Measurements from ENCODE around the gene POU5F1.
"Not testable (repeated sequence)": the region's sequence is repeated elsewhere in the genome, so short reads cannot be mapped to it uniquely, and the experiment has no call there.

The POU5F1 gene

GRCh38 chr6:31190488-31190887 lies 20.0 kb upstream of the POU5F1 start:
- no peak for DNase-seq (ENCODE audit: low read depth, low spot score)

DNA sequence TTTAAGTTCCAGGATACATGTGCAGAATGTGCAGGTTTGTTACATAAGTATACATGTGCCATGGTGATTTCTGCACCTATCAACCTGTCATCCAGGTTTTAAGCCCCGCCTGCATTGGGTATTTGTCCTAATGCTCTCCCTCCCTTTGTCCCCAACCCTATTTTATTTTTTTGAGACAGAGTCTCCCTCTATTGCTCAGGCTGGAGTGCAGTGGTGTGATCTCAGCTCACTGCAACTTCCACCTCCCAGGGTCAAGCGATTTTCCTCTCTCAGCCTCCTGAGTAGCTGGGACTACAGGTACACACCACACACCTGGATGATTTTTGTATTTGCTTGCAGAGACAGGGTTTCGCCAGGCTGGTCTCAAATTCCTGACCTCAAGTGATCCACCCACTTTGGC lies 18.7 kb upstream of the POU5F1 start:
- not testable (repeated sequence) for DNase-seq (ENCODE audit: low read depth, low spot score)

DNA sequence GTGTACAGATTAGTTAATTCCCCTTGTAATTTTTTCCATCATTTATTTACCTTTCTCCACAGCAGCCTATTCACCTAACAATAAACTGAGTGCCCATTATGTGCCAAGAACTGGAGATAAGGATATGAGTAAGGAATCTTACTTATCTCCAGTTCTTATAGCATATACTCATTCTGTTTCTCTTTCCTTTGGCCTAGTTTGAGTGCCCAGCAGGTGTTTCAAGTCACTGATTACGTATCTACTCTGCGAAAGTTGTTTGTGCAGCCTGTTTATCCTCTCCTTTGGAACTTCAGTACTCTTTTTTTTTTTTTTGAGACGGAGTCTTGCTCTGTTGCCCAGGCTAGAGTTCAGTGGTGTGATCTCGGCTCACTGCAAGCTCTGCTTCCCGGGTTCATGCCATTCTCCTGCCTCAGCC lies 17.3 kb upstream of the POU5F1 start:
- DNase-seq (ENCODE audit: low read depth, low spot score) = no peak

DNA sequence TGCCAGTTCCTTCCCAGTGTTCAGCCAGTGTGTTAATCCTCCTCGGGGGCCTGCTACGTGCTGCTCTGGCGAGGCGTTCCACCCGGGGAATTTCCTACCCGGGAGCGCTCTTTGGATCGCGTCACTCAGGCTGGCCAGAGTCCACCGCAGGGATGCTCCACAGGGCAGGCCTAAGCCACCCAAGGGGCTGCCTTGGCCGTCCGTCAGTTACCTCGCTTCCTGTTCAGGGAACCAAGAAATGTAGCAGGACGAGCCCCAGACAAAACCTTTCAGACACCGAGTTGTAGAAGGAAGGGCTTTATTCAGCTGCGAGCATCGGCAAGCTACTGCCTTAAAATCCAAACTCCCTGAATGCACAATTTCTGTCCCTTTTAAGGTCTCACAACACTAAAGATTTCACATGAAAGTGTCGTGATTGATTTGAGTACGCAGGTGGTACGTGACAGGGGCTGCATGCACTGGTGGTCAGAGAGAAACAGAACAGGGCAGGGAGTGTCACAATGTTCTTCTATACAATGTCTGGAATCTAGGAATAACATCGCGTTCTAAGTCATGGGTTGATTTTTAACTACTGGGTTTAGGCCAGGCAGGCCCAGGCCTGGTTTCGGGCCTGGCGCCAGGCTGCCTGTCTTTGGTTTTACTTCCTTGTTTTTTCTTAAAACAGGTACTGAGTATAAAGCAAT lies 15.7 kb upstream of the POU5F1 start:
- DNase-seq (ENCODE audit: low read depth, low spot score) = no peak

GRCh38 chr6:31185695-31186051 lies 15.2 kb upstream of the POU5F1 start:
- not testable (repeated sequence) for DNase-seq (ENCODE audit: low read depth, low spot score)

- DNase-seq (ENCODE audit: low read depth, low spot score) = not testable (repeated sequence)
These were observed 13.4 kb upstream of the POU5F1 start for GRCh38 chr6:31183859-31184258.

- not testable (repeated sequence) for DNase-seq (ENCODE audit: low read depth, low spot score)
These were observed 12.8 kb upstream of the POU5F1 start for GRCh38 chr6:31183287-31183686.

GRCh38 chr6:31180500-31180899 lies 10.0 kb upstream of the POU5F1 start:
- DNase-seq (ENCODE audit: low read depth, low spot score) = no peak

- no peak for DNase-seq (ENCODE audit: low read depth, low spot score)
These were observed 9.4 kb upstream of the POU5F1 start for GRCh38 chr6:31179896-31180295.

- no peak for DNase-seq (ENCODE audit: low read depth, low spot score)
These were observed 8.5 kb upstream of the POU5F1 start for GRCh38 chr6:31179042-31179386.

GRCh38 chr6:31178143-31179041 lies 7.9 kb upstream of the POU5F1 start:
- DNase-seq (ENCODE audit: low read depth, low spot score) = no peak

DNA sequence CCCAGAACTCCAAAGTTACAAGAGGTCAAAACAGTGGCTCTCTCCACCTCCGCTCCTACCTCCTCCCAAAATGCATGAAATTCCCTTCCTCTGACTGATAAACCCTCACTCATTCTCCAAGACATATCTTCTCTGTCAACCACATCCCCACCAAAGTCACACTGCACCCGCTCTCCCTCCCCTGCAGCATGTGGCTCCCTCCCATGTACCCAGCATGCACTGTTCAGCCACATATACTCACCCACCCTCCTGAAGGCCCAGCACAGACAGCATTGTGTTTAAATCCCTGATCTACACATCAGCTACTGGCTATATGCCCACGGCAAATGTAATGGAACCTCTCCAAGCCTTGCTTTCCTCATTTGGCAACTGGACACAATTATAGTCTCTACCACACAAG lies 5.5 kb upstream of the POU5F1 start:
- no peak for DNase-seq (ENCODE audit: low read depth, low spot score)

GRCh38 chr6:31174378-31174777 lies 3.9 kb upstream of the POU5F1 start:
- no peak for DNase-seq (ENCODE audit: low read depth, low spot score)

DNA sequence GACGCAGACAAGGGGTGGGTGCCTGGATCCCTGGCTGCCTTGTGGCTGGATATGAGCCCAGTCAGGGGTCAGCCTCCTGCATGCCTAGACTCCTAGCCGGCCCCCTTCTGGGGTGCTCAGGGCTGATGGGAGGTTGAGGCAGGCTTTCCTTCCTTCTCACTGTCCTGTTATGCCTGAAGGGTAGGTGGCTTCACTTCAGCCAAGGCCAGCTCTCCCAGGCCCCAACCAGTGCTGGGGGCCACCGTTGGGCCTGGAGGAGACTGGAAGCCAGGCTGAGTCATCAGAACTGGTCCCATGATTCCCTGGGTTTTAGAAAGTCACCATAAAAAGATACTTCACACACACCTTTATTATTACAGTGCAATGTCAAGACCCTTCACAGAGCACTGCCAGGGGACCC lies 2.9 kb upstream of the POU5F1 start:
- no peak for DNase-seq (ENCODE audit: low read depth, low spot score)

GRCh38 chr6:31172973-31173384 lies 2.5 kb upstream of the POU5F1 start:
- DNase-seq (ENCODE audit: low read depth, low spot score) = no peak

DNA sequence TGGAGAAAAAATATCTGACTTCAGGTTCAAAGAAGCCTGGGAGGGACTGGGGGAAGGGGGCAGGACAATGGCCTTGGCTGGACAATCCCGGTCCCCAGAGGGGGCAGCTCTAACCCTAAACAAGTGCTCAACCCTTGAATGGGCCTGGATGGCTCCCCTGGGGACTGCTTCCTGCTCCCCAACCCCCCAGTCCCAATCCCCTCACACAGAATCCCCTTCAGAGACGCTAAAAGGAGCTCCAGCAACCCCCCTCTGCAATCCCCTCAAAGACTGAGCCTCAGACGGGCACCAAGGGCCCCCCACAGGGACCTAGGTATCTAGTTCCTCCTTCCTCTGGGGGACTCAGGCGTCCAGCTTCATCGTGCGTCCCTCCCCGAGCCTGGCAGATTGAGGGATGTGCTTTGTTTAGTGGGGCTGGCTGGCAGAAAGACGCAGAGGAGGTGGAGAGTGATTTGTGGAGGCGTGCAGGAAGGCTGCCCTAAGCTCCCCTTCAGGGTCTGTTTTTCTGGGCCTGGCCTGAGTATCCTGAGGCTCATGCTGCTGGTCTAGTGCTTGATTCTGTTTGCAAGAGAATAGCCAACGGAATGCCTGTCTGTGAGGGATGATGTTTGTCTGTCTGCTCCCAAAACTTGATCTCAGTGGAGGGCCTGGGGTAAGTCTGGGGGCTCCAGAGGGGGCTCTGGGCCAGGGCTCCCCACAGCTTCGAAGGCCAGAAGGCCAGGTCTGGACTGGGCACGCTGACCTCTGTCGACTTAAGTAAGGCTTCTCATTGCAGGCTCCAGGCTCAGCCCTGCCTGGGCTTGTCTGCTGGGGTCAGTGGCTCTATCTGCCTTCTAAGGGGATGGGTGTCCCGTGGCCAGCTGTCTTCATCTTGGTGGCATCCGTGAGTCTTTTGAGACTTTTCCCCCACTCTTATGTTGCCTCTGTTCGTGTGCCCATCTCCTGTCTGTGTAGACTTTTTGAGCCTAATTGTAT lies 1.7 kb upstream of the POU5F1 start:
- no peak for DNase-seq (ENCODE audit: low read depth, low spot score)

DNA sequence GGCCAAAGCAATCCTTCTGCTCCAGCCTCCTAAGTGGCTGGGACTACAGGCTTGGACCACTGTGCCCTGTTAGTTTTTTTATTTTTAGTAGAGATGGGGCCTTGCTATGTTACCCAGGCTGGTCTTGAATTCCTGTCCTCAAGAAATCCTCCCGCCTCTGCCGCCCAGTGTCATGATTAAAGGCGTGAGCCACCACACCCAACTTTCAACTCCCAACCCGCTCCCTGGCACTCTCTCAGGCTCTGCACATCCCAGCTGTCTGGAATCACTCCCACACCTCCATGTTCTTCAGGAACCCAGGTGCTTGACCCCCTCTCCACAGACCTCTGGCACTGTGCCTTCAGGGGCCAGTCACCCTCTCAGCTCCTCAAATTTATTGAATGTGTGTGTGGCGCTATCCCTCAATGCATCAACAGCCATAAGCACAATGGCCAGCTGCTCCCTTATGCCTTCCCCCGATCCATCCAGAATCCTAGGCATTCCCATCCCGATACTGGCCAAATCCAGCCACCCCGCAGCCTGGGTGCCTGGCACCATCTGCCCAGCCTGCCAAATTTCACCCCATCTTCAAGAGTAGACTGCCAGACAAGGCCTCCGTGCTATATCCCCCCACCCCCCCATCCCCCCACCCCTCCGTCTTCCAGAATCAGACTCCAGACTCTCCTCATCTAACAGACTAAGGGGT lies 647 bp upstream of the POU5F1 start:
- DNase-seq (ENCODE audit: low read depth, low spot score) = no peak

GRCh38 chr6:31169858-31170599 lies 453 bp downstream of the POU5F1 start:
- not testable (repeated sequence) for DNase-seq (ENCODE audit: low read depth, low spot score)

DNA sequence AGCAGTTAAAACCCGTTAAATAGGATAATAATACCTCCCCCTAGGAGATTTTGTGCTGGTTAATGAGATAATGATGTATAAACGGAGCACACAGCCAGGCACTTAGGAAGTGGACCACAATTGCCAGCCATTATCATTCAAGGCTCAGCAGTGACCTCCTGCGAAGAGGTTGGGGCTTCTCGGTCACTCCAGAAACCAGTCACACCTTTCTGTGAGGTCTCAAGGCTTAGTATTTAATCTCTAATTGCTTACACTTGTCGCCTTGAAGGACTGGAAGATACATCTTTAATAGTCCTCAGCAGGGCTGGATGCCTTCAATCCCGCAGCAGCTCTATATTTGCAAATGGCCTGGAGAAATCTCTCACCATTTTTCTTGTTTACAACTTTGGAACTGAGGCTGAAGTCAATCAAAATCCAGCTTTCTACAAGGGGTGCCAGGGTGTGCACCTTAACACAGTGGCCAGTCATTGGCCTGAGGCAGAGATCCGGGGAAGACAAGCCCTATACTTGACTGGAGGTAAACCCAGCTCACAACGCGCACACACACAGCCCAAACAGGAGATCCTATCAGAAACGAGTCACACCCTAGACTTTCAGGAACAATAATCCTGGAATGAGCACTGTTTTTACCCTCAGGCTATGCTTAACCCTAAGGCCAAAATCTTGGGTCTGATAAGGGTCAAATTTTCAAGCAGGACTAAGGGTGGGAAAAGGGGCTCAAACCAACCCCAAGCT lies 1.2 kb downstream of the POU5F1 start:
- no peak for DNase-seq (ENCODE audit: low read depth, low spot score)

- no peak for DNase-seq (ENCODE audit: low read depth, low spot score)
These were observed 1.9 kb downstream of the POU5F1 start for GRCh38 chr6:31168606-31169005.
